Nephron (organoid): ENCODE measurements around the gene NUDT9.
"Not testable (repeated sequence)": the region's sequence is repeated elsewhere in the genome, so short reads cannot be mapped to it uniquely, and the experiment has no call there.

Experiments used
- H3K27ac Mint-ChIP-seq, 3 experiments: 2 replicates each; pipeline ENCODE4 v1.8.0; 2020; ENCODE audit warnings: mixed read lengths in 3 of 3, mild to moderate bottlenecking in 2 of 3, moderate library complexity in 1 of 3
- H3K27me3 Mint-ChIP-seq: 2 replicates; pipeline ENCODE4 v1.8.0; 2021; ENCODE audit warnings: low read depth, mild to moderate bottlenecking, moderate library complexity, mixed read lengths
- H3K36me3 Mint-ChIP-seq: 2 replicates; pipeline ENCODE4 v1.8.0; 2020; ENCODE audit warnings: low read depth, mixed read lengths
- H3K4me1 Mint-ChIP-seq: 2 replicates; pipeline ENCODE4 v1.8.0; 2020; ENCODE audit warnings: mixed read lengths
- H3K4me3 Mint-ChIP-seq, 3 experiments: 2 replicates each; pipeline ENCODE4 v1.8.0; 2020; ENCODE audit warnings: mild to moderate bottlenecking in 3 of 3, mixed read lengths in 3 of 3, moderate library complexity in 2 of 3
- H3K9me3 Mint-ChIP-seq: 2 replicates; pipeline ENCODE4 v1.8.0; 2020; ENCODE audit warnings: mixed read lengths
- TF ChIP-seq, protein P1 (sequence below), 3 experiments: fragments of 200-600 bp; sonication (generic); IDR thresholded peaks; one replicate each; pipeline ENCODE4 v1.5.0; 2021; ENCODE audit warnings: antibody characterized with exemption in 3 of 3; ENCODE audit not compliant: unreplicated experiment in 3 of 3

Gene NUDT9

GRCh38 chr4:87387237-87387636 is 35.1 kb upstream of the NUDT9 start:
- Mint-ChIP-seq H3K27ac (no peak overlapping the region), H3K27me3 (no peaks in the 10 kb centered on the region), H3K9me3 (peaks cover 39% of the 10 kb centered on the region), H3K36me3 (peaks cover 54% of the 10 kb centered on the region), H3K4me1 (peaks cover 26% of the 10 kb centered on the region), H3K4me3 (peak overlapping the region in 1 of 3 experiments; percentile 55)
- TF ChIP-seq, protein P1, sequence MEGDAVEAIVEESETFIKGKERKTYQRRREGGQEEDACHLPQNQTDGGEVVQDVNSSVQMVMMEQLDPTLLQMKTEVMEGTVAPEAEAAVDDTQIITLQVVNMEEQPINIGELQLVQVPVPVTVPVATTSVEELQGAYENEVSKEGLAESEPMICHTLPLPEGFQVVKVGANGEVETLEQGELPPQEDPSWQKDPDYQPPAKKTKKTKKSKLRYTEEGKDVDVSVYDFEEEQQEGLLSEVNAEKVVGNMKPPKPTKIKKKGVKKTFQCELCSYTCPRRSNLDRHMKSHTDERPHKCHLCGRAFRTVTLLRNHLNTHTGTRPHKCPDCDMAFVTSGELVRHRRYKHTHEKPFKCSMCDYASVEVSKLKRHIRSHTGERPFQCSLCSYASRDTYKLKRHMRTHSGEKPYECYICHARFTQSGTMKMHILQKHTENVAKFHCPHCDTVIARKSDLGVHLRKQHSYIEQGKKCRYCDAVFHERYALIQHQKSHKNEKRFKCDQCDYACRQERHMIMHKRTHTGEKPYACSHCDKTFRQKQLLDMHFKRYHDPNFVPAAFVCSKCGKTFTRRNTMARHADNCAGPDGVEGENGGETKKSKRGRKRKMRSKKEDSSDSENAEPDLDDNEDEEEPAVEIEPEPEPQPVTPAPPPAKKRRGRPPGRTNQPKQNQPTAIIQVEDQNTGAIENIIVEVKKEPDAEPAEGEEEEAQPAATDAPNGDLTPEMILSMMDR (IDR thresholded peaks at IDR 0.05; ENCODE audit: unreplicated experiment in 3 of 3) = no peak

DNA sequence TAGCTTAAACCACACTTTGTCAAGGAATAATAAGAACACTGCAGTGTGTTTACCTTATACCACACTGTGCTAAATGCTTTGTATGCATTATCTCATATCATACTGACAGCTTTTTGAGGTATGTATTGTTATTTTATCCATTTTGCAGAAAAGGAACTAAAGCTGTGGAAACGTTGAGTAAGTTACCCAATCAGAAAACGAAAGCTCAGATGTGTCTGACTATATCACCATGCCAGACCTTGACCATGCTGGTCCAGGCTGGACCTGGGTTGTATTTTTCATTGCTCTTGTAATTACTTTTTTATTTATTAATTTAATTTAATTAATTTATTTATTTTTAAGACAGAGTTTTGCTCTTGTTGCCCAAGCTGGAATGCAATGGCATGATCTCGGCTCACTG is 33.5 kb upstream of the NUDT9 start:
- TF ChIP-seq, protein P1 (IDR thresholded peaks at IDR 0.05; ENCODE audit: unreplicated experiment in 3 of 3) = no peak
- H3K27ac Mint-ChIP-seq = no peak overlapping the region
- peaks cover 41% of the 10 kb centered on the region for H3K36me3 Mint-ChIP-seq
- peaks cover 30% of the 10 kb centered on the region for H3K9me3 Mint-ChIP-seq
- H3K27me3 Mint-ChIP-seq = no peaks in the 10 kb centered on the region
- H3K4me1 Mint-ChIP-seq = peaks cover 26% of the 10 kb centered on the region
- peak overlapping the region in 2 of 3 experiments; percentile 42 to 62 for H3K4me3 Mint-ChIP-seq

DNA sequence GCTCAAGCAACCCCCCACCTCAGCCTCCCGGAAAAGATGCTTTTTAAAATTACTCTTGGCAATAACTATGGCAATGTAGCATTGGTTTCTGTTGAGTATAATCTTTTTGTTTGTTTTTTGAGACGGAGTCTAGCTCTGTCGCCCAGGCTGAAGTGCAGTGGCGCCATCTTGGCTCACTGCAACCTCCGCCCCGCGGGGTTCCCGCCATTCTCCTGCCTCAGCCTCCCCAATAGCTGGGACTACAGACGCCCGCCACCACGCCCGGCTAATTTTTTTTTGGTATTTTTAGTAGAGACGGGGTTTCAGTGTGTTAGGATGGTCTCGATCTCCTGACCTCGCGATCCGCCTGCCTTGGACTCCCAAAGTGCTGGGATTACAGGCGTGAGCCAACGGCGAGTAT is 32.3 kb upstream of the NUDT9 start:
- H3K4me1 Mint-ChIP-seq = peaks cover 26% of the 10 kb centered on the region
- not testable (repeated sequence) for H3K27me3 Mint-ChIP-seq
- peaks cover 34% of the 10 kb centered on the region for H3K36me3 Mint-ChIP-seq
- H3K27ac Mint-ChIP-seq = peak overlapping the region; percentile 91 to 94 (median 92)
- peak overlapping the region; percentile 85 to 93 (median 87) for H3K4me3 Mint-ChIP-seq
- peaks cover 21% of the 10 kb centered on the region for H3K9me3 Mint-ChIP-seq

- Mint-ChIP-seq H3K27ac (peak overlapping the region; percentile 91 to 94 (median 92)), H3K27me3 (no peaks in the 10 kb centered on the region), H3K9me3 (peaks cover 18% of the 10 kb centered on the region), H3K4me3 (peak overlapping the region; percentile 85 to 93 (median 87)), H3K4me1 (peaks cover 26% of the 10 kb centered on the region), H3K36me3 (peaks cover 30% of the 10 kb centered on the region)
- TF ChIP-seq, protein P1 (IDR thresholded peaks at IDR 0.05; ENCODE audit: unreplicated experiment in 3 of 3) = no peak
Observed at GRCh38 chr4:87390551-87390890, 31.9 kb upstream of the NUDT9 start.

- Mint-ChIP-seq H3K4me3 (peak within 1 kb of the TSS; percentile 85 to 93 (median 87)), H3K9me3 (peaks cover 18% of the 10 kb centered on the region), H3K27ac (peak within 1 kb of the TSS; percentile 91 to 94 (median 92))
Observed at GRCh38 chr4:87390891-87391575, 31.3 kb upstream of the NUDT9 start, which contains the start of gene HSD17B11. HSD17B11 (minus strand) TSS chr4:87391188; CDS start chr4:87391070, 118 bp downstream.

DNA sequence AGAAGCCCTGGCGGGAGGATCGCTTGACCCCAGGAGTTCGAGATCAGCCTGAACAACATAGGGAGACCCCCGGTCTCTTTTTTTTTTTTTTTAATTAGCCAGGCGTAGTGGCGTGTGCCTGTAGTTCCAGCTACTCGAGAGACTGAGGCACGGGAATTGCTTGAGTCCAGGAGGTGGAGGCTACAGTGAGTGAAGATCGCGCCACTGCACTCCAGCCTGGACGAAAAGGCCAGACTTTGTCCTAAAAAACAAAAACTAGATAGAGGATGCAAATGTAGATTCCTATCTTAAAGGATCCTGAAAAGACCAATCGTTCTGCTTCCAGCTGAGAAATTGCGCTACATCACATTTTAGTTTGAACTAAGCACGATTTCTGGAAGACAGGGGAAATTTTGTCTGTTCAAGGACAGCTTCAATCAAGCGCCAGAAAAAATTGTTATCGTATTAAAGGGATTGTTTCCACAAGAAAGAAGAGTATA is 30.8 kb upstream of the NUDT9 start:
- H3K27ac Mint-ChIP-seq = peak overlapping the region; percentile 91 to 94 (median 92)
- no peaks in the 10 kb centered on the region for H3K27me3 Mint-ChIP-seq
- peaks cover 22% of the 10 kb centered on the region for H3K36me3 Mint-ChIP-seq
- peaks cover 14% of the 10 kb centered on the region for H3K9me3 Mint-ChIP-seq
- H3K4me3 Mint-ChIP-seq = peak overlapping the region; percentile 85 to 93 (median 87)
- TF ChIP-seq, protein P1 (IDR thresholded peaks at IDR 0.05; ENCODE audit: unreplicated experiment in 3 of 3) = peak in 1 of 3 experiments; percentile 5
- peaks cover 26% of the 10 kb centered on the region for H3K4me1 Mint-ChIP-seq

More at GRCh38 chr4:87390891-87391575, 31.3 kb upstream of the NUDT9 start, which contains the start of gene HSD17B11:
- TF ChIP-seq, protein P1 (IDR thresholded peaks at IDR 0.05; ENCODE audit: unreplicated experiment in 3 of 3) = peak in 1 of 3 experiments; percentile 16
- peaks cover 27% of the 10 kb centered on the region for H3K36me3 Mint-ChIP-seq
- H3K27me3 Mint-ChIP-seq = no peaks in the 10 kb centered on the region
- H3K4me1 Mint-ChIP-seq = peaks cover 26% of the 10 kb centered on the region
